Non-pigmented ciliary epithelial cell (primary cell): Measurements from ENCODE around the gene DCAF6.
"Not testable (repeated sequence)": the region's sequence is repeated elsewhere in the genome, so short reads cannot be mapped to it uniquely, and the experiment has no call there.

Source experiments
- DNase-seq: peaks from one replicate; pipeline ENCODE4 v3.0.0-alpha.2; 2010; ENCODE audit warnings: low read depth

The DCAF6 gene

GRCh38 chr1:168009322-168009721 is 72.8 kb downstream of the DCAF6 start:
- DNase-seq = no peak

DNA sequence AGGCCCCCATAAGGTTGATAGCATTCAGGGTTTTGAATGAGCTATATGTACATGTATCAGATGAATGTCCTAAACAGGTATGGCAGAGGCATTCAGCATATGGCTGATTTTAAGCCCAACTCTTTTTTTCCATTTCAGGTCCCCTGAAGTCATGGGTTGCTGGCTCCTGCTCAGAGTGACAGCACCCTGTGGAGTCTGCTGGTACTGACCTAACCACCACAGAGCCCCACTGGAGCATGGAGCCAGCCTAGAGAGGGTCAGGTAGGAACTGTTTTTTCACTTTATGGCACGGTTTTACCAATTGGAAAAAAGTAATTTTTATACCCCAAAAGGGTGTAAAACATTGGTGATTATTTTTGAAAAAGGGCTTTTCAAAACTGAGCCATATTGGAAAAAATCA is 82.9 kb downstream of the DCAF6 start:
- DNase-seq = no peak

DNA sequence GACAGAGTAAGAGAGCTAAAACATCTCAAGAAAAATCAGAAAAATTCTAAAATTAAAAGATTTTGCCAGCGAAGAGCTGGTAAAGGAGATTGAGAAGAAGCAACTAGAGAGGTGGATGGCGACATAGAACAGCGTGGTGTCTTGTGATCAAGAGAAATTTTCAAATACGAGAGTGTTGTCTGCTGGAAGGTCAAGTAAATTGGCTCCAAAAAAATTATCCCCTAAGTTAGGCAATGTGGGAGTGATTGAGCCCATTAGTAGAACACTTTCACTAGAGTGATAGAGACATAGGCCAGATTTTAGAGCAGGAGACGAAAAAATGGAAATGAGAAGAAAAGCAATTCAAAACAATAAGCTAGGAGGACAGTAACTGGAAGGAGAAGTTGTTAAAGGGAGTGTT is 94.7 kb downstream of the DCAF6 start:
- no peak for DNase-seq

DNA sequence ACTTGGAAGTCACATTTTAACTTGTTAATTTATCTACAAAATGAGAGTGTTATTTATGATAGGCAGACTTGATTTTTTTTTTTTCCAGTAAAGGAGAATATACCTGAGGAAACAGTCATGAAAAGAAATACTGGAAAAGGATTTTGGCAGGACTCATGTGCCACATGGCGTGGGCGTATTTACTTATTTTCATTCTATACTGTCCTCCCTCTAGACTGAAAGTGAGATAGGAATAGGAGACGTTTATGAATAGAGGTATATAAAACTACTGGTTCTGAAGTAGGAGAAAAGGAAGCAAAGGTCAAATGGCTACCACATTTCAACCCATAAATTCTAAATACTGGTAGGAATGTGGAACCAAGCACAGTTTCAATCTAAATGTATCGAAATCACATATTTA is 95.1 kb downstream of the DCAF6 start:
- DNase-seq = no peak

DNA sequence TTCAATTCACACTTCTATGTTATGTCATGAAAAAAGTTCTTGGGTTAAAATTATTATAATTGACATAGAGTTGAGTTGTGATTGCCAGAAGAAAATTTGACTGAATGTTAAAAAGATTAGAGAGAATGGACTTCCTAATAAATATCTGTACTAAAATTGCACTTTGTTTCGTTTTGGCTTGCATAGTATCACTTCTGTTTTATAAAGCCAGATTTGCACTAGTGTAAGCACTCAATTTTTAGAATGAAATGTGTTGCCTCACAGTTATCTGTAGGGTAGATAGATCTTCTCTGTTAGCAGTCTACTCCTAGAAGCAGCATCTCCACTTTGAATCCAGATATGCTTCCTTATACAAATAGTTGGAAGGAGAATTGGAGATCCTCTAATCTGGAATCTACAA is 95.5 kb downstream of the DCAF6 start:
- DNase-seq = no peak

- DNase-seq = no peak
Observed at GRCh38 chr1:168035345-168035744, 98.9 kb downstream of the DCAF6 start.

DNA sequence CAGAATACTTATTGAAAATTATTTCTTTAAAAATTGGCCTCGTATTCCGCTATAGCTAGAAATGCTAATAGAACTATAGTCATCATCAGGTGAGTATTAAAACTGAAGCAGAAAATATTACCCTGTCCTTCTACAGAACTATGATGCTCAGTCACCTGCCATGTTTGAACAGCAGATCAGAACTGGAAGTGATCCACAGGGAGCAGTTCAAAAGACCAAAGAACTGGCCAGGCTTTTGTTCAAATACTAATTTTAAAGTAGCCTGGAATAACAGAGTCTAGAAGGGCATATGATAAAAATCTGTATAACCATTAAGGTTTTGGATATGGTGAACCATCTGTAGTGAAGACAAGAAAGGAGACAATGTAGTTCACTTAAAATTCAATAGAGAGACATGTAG is 105.9 kb downstream of the DCAF6 start:
- DNase-seq = no peak

GRCh38 chr1:168045311-168045710 is 108.8 kb downstream of the DCAF6 start:
- no peak for DNase-seq

GRCh38 chr1:168050307-168050706 is 113.8 kb downstream of the DCAF6 start:
- DNase-seq = no peak

DNA sequence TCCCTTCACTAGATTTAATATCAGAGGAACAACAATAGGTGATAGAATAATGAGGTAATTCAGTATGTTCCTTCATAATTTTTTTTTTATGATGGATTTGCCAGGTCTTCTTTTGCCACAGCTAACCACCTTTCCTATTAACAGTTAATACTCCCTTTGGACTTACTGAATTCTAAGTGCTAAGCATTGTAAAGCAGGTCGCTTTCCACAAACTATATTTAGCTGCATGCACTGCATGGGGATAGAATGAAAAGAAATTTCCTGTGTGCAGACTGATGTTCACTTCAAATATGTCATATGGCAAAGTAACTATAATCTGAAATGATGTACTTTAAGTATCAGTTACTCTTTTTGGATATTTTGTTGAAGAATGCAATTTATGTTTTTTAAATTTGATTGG is 114.4 kb downstream of the DCAF6 start:
- no peak for DNase-seq

DNA sequence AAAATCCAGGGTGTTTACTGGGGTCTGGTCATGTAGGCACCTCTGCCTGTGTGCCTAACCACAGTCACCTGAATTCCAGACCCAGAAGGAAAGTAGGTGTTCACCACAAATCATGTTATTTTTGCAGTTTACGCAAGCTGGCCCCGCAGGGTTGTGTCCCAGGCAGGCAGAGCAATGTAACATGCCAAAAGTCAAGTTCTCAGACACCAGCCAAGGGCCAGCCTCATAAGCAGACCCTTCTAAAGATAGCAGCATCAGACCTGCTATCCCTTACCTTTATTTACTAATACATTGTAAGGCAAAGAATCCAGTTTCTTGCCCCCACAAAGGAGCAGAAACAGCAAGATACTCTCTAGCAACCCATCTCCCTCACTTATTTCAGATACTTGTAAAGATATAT is 117.2 kb downstream of the DCAF6 start:
- no peak for DNase-seq

- DNase-seq = no peak
Observed at GRCh38 chr1:168054117-168054516, 117.6 kb downstream of the DCAF6 start.

- not testable (repeated sequence) for DNase-seq
Observed at GRCh38 chr1:168056152-168056551, 119.7 kb downstream of the DCAF6 start.

DNA sequence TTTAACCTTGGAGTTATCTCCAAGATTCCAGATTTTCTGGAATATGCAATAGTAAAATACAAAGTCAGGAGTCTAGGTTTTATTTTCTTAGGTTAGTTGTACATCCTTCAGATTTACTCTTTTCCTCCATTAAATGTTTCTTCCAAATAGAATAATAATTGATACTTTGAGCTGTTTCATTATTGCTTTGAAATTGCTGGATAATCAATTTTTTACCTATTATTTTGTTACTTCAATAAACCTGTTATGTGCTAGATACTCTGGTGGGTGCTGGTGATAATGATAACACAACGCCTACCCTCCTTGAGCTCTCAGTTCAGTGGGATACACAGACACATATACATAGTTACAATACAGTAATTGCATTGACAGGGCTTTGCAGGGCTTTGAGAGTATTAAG is 120.9 kb downstream of the DCAF6 start:
- DNase-seq = no peak

GRCh38 chr1:168057921-168058320 is 121.4 kb downstream of the DCAF6 start:
- DNase-seq = no peak

- DNase-seq = no peak
Observed at GRCh38 chr1:168064216-168064615, 127.7 kb downstream of the DCAF6 start.

DNA sequence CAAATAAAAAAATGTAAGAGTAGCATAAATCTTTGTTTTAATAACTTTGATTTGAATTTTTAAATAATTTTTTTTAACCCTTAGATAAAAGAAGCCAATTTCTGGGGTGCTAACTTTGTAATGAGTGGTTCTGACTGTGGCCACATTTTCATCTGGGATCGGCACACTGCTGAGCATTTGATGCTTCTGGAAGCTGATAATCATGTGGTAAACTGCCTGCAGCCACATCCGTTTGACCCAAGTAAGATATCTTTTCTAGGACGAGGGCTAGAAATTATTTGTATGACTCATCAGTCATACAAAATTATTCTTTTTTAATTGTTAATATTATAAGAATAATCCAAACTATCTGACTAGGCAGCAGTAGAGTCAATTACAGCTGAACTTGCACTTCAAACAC is 129.0 kb downstream of the DCAF6 start:
- DNase-seq = no peak

GRCh38 chr1:168069384-168069783 is 132.9 kb downstream of the DCAF6 start:
- no peak for DNase-seq

DNA sequence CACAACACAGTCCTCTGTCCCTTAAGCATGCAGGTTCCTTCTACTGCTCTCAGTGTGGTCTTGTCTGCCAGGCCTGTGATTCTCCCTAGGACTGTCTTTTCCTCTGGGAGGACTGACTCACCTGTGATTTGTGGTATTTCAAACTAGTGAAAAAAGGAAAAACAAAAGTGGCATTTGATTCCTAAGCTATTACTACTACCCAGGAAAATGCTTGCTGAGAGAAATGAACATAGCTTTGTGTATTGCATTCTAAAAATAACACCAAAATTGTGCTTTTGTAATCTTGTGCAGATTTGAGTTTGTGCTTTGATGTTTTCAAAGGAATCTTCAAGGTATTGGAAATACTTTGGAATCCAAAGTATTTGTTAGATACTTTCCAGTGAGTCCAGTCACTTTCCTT is 143.3 kb downstream of the DCAF6 start:
- DNase-seq = no peak

DNA sequence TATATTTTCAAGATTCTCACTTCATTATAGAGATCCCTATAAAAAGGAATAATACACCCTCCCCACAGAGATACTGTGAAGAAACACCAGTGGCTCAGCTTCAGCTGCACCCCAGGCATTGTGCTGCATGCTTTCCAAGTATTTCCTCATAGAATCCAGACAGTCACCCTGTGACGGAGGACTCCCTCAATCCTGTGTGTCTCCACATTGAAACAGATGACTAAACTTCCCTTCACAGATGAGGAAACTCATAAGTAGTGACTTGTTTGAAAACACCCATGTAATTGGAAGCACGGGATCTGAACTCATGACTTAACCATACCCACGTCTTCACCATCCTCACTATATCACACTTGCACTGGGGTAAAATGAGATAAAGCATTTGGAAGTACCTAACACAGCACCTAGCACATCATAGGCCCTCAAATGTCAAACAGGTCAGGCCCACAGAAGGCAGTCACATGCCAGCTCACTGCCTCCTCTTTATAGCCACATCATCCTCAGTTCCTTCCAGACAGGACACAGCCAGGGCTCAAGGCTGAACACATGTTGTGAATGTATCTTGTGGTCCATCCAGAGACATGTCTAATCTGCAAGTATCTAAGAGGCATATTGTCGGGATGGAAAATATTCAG is 145.0 kb downstream of the DCAF6 start:
- peak; percentile 74 for DNase-seq

DNA sequence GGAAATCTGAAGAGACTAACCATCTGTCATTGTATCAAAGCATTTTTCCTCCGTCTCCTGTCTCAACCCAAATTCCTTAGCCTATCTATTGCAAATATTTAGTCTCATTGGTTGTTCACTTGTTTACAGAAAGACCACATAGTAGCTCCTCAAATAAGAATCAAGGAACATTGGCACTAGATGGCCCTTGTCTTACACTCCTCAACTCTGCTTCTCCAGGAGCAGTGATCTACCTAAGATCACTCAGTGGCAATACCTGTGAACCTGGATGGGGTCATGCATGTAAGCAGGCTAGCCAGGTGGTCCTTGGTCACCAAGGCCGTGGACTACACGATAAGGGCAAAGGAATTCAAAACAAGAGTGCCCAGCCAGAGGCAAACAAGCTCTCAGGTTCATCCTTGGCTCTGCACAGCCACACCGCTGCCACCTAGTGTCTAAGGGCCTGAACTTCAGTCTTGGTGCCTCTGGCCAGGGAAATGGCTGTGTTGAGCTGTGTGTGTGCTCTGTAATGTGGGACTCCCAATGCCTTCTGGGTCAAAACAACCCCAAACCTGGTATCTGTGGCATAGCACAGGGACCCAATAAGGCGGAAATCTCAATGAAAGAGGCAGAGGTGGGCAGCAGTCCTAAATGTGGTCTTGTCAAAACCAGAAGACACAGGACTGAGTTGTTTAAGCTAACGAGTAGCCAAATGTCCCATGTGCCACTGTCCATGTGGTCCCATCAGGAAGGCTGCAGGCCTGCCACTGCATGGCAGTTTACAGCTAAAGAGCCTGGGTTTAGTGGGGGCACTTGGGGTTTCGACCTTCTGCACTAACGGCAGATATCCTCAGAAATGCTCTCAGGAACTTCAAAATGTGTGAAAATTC is 145.8 kb downstream of the DCAF6 start:
- no peak for DNase-seq

GRCh38 chr1:168083456-168084325 is 147.2 kb downstream of the DCAF6 start:
- no peak for DNase-seq
